ENCODE data around the gene HNRNPA1. TPM values are rescaled to one million over a fixed set of nuclear protein-coding genes. Genes with fewer than 3 reads are reported as not detected.
A peak's percentile ranks its signal among the peaks of the same experiment; 100 is the strongest.

Gene HNRNPA1
- total and polyA plus RNA-seq, 9 of the 15 experiments (the other 6 are each of a cell fraction or from before 2014, with no cell fraction given), result 1,166 to 2,703 (median 1,815) TPM

DNA sequence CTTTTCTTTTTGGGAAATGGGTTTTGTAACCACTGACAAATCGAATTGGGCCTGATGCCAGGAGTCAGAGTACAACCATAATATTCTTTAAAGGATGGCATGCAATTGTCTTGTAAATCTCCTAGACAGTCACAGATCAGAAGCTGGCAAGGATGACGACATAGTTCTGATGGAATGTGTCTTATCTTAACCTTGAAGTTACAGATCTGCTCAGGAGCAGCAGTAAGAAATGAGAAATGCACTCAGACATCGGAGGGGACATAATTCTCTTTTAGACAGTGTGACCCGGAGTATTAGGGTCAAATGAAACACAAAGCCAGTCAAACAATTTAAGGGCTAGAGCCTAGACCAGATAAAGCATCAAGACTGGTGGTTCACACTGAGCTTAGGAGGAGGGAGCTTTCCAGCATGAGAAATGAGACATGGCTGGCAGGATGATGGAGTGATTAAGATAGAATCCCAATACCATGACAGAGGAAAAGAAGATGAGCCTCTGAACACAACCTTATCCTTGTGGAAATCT, 18.1 kb upstream of the HNRNPA1 start (continued):
- TF ChIP-seq, protein P1, sequence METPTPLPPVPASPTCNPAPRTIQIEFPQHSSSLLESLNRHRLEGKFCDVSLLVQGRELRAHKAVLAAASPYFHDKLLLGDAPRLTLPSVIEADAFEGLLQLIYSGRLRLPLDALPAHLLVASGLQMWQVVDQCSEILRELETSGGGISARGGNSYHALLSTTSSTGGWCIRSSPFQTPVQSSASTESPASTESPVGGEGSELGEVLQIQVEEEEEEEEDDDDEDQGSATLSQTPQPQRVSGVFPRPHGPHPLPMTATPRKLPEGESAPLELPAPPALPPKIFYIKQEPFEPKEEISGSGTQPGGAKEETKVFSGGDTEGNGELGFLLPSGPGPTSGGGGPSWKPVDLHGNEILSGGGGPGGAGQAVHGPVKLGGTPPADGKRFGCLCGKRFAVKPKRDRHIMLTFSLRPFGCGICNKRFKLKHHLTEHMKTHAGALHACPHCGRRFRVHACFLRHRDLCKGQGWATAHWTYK (CRISPR knock-in tag; IDR thresholded peaks at IDR 0.05), result no peak
- no peak for TF ChIP-seq SAFB2 (IDR thresholded peaks at IDR 0.05; ENCODE audit: borderline replicate concordance, low read depth, low read length, severe bottlenecking)
- peak in 1 of 2 experiments; percentile 49; a peak in 1 of 4 replicates for TF ChIP-seq RCOR1 (IDR thresholded peaks at IDR 0.05; ENCODE audit: borderline replicate concordance in 1 of 2, low read depth in 2 of 2, low read length in 2 of 2)
- TF ChIP-seq, protein P2, sequence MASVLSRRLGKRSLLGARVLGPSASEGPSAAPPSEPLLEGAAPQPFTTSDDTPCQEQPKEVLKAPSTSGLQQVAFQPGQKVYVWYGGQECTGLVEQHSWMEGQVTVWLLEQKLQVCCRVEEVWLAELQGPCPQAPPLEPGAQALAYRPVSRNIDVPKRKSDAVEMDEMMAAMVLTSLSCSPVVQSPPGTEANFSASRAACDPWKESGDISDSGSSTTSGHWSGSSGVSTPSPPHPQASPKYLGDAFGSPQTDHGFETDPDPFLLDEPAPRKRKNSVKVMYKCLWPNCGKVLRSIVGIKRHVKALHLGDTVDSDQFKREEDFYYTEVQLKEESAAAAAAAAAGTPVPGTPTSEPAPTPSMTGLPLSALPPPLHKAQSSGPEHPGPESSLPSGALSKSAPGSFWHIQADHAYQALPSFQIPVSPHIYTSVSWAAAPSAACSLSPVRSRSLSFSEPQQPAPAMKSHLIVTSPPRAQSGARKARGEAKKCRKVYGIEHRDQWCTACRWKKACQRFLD (CRISPR knock-in tag; IDR thresholded peaks at IDR 0.05), result 0 out of 2 replicates have a peak, but pooled peaks have one; percentile 54
- TF ChIP-seq, protein P3, sequence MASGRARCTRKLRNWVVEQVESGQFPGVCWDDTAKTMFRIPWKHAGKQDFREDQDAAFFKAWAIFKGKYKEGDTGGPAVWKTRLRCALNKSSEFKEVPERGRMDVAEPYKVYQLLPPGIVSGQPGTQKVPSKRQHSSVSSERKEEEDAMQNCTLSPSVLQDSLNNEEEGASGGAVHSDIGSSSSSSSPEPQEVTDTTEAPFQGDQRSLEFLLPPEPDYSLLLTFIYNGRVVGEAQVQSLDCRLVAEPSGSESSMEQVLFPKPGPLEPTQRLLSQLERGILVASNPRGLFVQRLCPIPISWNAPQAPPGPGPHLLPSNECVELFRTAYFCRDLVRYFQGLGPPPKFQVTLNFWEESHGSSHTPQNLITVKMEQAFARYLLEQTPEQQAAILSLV (tag; IDR thresholded peaks at IDR 0.05), result no peak
- peak; percentile 54 for TF ChIP-seq ARID1B (IDR thresholded peaks at IDR 0.05)
- no peak for TF ChIP-seq FUS (optimal IDR thresholded peaks at IDR 0.05; ENCODE audit: low read depth, low read length)
- peak in 1 of 2 experiments; percentile 57; a peak in 1 of 4 replicates for TF ChIP-seq TBL1XR1 (IDR thresholded peaks at IDR 0.05; ENCODE audit: low read length in 2 of 2)
- no peak for TF ChIP-seq GABPA (tag; conservative IDR thresholded peaks at IDR 0.05; ENCODE audit: low read depth)
- TF ChIP-seq CEBPB (tag; IDR thresholded peaks at IDR 0.05), result peak; percentile 86
- no peak for TF ChIP-seq JUNB (CRISPR knock-in tag; conservative IDR thresholded peaks at IDR 0.05)
- no peak for TF ChIP-seq KAT7 (CRISPR knock-in tag; IDR thresholded peaks at IDR 0.05; ENCODE audit: borderline replicate concordance)
- TF ChIP-seq ZBTB7A (IDR thresholded peaks at IDR 0.05; ENCODE audit: borderline replicate concordance, control insufficient read depth, low read depth, low read length), result no peak
- TF ChIP-seq ARNT (IDR thresholded peaks at IDR 0.05), result peak in 1 of 2 experiments; percentile 36; a peak in 1 of 4 replicates
- TF ChIP-seq POLR3A (IDR thresholded peaks at IDR 0.05; ENCODE audit: borderline replicate concordance, extremely low read depth, insufficient read depth, insufficient read length), result no peak
- TF ChIP-seq, protein P4, sequence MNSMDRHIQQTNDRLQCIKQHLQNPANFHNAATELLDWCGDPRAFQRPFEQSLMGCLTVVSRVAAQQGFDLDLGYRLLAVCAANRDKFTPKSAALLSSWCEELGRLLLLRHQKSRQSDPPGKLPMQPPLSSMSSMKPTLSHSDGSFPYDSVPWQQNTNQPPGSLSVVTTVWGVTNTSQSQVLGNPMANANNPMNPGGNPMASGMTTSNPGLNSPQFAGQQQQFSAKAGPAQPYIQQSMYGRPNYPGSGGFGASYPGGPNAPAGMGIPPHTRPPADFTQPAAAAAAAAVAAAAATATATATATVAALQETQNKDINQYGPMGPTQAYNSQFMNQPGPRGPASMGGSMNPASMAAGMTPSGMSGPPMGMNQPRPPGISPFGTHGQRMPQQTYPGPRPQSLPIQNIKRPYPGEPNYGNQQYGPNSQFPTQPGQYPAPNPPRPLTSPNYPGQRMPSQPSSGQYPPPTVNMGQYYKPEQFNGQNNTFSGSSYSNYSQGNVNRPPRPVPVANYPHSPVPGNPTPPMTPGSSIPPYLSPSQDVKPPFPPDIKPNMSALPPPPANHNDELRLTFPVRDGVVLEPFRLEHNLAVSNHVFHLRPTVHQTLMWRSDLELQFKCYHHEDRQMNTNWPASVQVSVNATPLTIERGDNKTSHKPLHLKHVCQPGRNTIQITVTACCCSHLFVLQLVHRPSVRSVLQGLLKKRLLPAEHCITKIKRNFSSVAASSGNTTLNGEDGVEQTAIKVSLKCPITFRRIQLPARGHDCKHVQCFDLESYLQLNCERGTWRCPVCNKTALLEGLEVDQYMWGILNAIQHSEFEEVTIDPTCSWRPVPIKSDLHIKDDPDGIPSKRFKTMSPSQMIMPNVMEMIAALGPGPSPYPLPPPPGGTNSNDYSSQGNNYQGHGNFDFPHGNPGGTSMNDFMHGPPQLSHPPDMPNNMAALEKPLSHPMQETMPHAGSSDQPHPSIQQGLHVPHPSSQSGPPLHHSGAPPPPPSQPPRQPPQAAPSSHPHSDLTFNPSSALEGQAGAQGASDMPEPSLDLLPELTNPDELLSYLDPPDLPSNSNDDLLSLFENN (IDR thresholded peaks at IDR 0.05; ENCODE audit: low read depth in 2 of 2, low read length in 2 of 2), result no peak
- peak; percentile 53 for TF ChIP-seq CEBPG (CRISPR knock-in tag; IDR thresholded peaks at IDR 0.05)
- peak; percentile 80 to 87 for TF ChIP-seq CEBPG (tag; conservative IDR thresholded peaks at IDR 0.05 in 1 of 2, IDR thresholded peaks at IDR 0.05 in 1 of 2)
- TF ChIP-seq TRIM28 (IDR thresholded peaks at IDR 0.05), result no peak
- TF ChIP-seq ATF7 (IDR thresholded peaks at IDR 0.05), result peak; percentile 97
- TF ChIP-seq FOXP1 (CRISPR knock-in tag; IDR thresholded peaks at IDR 0.05), result no peak

Data from K562 (cell line).